Kidney epithelial cell (primary cell): ENCODE data around the gene RFLNA. TPM values are rescaled to one million over a fixed set of nuclear protein-coding genes. Genes with fewer than 3 reads are reported as not detected.

Source experiments
- DNase-seq: peaks from one replicate; pipeline ENCODE4 v3.0.0-alpha.2; 2010; ENCODE audit warnings: low read depth
- H3K27me3 ChIP-seq: 2 replicates; pipeline ENCODE4 v1.6.0; 2011; ENCODE audit warnings: low read length; ENCODE audit not compliant: control insufficient read depth, insufficient read depth
- H3K36me3 ChIP-seq: 2 replicates; pipeline ENCODE4 v1.5.1; 2011; ENCODE audit warnings: low read length; ENCODE audit not compliant: control insufficient read depth, insufficient read depth
- H3K4me3 ChIP-seq: 2 replicates; pipeline ENCODE4 v1.5.1; 2011; ENCODE audit warnings: low read depth, mild to moderate bottlenecking, control low read depth, low read length
- CTCF ChIP-seq: IDR thresholded peaks from 2 replicates; pipeline ENCODE4 v1.5.1; 2011; ENCODE audit warnings: mild to moderate bottlenecking, moderate library complexity, low read length, control low read depth, inconsistent platforms; ENCODE audit not compliant: insufficient read depth, poor library complexity, severe bottlenecking
- total RNA-seq: library from RNA; depleted of rRNA; stranded (reverse); fragments of >200 nt; gene quantifications from 2 replicates; pipeline ENCODE4 v1.2.3, GENCODE V29; 2015

RFLNA gene
- total RNA-seq, 1 donor from 2014 or later: 0.54 TPM

GRCh38 chr12:124345795-124346194 is 50.9 kb downstream of the RFLNA start:
- Histone ChIP-seq H3K4me3 (no peak overlapping the region), H3K27me3 (no peaks in the 10 kb centered on the region), H3K36me3 (peaks cover 6% of the 10 kb centered on the region)
- DNase-seq: no peak
- TF ChIP-seq CTCF: no peak

GRCh38 chr12:124346425-124347168 is 51.7 kb downstream of the RFLNA start:
- no peak overlapping the region for H3K4me3 ChIP-seq
- peaks cover 6% of the 10 kb centered on the region for H3K36me3 ChIP-seq
- DNase-seq: no peak
- no peaks in the 10 kb centered on the region for H3K27me3 ChIP-seq
- TF ChIP-seq CTCF: no peak

GRCh38 chr12:124347335-124347734 is 52.4 kb downstream of the RFLNA start:
- no peak for TF ChIP-seq CTCF
- Histone ChIP-seq H3K36me3 (peaks cover 6% of the 10 kb centered on the region), H3K27me3 (no peaks in the 10 kb centered on the region), H3K4me3 (no peak overlapping the region)
- no peak for DNase-seq

- Histone ChIP-seq H3K36me3 (peaks cover 4% of the 10 kb centered on the region), H3K4me3 (no peak overlapping the region)
Observed at GRCh38 chr12:124347805-124348658, 53.1 kb downstream of the RFLNA start.

GRCh38 chr12:124348659-124349380 is 53.9 kb downstream of the RFLNA start:
- Histone ChIP-seq H3K4me3 (no peak overlapping the region), H3K27me3 (no peaks in the 10 kb centered on the region), H3K36me3 (peaks cover 6% of the 10 kb centered on the region)
- DNase-seq: no peak
- no peak for TF ChIP-seq CTCF

More at GRCh38 chr12:124347805-124348658, 53.1 kb downstream of the RFLNA start:
- no peak for DNase-seq
- TF ChIP-seq CTCF: peak; percentile 63
- no peaks in the 10 kb centered on the region for H3K27me3 ChIP-seq
